Measurements from ENCODE around the gene CRAMP1.

- TF ChIP-seq POLR2AphosphoS5 (IDR thresholded peaks at IDR 0.05) (no peak), POLR2A (IDR thresholded peaks at IDR 0.05) (no peak), CTCF (IDR thresholded peaks at IDR 0.05) (no peak)
Observed at GRCh38 chr16:1654505-1655268, 42.5 kb downstream of the CRAMP1 start.

All from gastroesophageal sphincter (tissue), 3 donors.